Lower leg skin (tissue), 4 donors: ENCODE data around the gene ZNF213. TPM values are rescaled to one million over a fixed set of nuclear protein-coding genes. Genes with fewer than 3 reads are reported as not detected.
"Not testable (repeated sequence)": the region's sequence is repeated elsewhere in the genome, so short reads cannot be mapped to it uniquely, and the experiment has no call there.

ENCODE experiments used
- DNase-seq, 2 donors: peaks; one replicate each; pipeline ENCODE4 v3.0.0-alpha.2; 2019; ENCODE audit warnings: low spot score in 2 of 2
- H3K4me3 ChIP-seq: fragments of 200-600 bp; sonication (generic); 2 replicates; pipeline ENCODE4 v1.5.1; 2017; ENCODE audit warnings: mild to moderate bottlenecking, low read depth; ENCODE audit not compliant: poor library complexity, severe bottlenecking
- POLR2A ChIP-seq, 2 donors: fragments of 450-650 bp; IDR thresholded peaks; one replicate each; pipeline ENCODE4 v1.6.1; 2016 to 2017; ENCODE audit warnings: antibody characterized with exemption in 2 of 2, mild to moderate bottlenecking in 1 of 2, moderate library complexity in 1 of 2
- WGBS, 2 donors: methylation state at CpG; one replicate each; pipeline ENCODE4 v1.1.5; 2018; 5-methylcytosine and 5-hydroxymethylcytosine counted together
- intact Hi-C: fragments of 100-400 bp; cut with DNase I; formaldehyde crosslinking; loops from one replicate; pipeline ENCODE4 v1.15.0; 2023; ENCODE audit warnings: low total_unique reads
- total RNA-seq, 4 donors: library from RNA; depleted of rRNA; stranded (reverse); fragments of >200 nt; gene quantifications; one replicate each; pipeline ENCODE4 v1.1.0, GENCODE V29; 2016
- TF ChIP-seq, protein P1 (sequence below), 3 donors: fragments of 450-650 bp; IDR thresholded peaks; one replicate each; pipeline ENCODE4 v1.5.1; 2016; ENCODE audit warnings: antibody characterized with exemption in 3 of 3, mild to moderate bottlenecking in 3 of 3, moderate library complexity in 2 of 3

Gene ZNF213
- total RNA-seq, 4 donors from 2014 or later: 10.7 to 18.0 (median 14.6) TPM

DNA sequence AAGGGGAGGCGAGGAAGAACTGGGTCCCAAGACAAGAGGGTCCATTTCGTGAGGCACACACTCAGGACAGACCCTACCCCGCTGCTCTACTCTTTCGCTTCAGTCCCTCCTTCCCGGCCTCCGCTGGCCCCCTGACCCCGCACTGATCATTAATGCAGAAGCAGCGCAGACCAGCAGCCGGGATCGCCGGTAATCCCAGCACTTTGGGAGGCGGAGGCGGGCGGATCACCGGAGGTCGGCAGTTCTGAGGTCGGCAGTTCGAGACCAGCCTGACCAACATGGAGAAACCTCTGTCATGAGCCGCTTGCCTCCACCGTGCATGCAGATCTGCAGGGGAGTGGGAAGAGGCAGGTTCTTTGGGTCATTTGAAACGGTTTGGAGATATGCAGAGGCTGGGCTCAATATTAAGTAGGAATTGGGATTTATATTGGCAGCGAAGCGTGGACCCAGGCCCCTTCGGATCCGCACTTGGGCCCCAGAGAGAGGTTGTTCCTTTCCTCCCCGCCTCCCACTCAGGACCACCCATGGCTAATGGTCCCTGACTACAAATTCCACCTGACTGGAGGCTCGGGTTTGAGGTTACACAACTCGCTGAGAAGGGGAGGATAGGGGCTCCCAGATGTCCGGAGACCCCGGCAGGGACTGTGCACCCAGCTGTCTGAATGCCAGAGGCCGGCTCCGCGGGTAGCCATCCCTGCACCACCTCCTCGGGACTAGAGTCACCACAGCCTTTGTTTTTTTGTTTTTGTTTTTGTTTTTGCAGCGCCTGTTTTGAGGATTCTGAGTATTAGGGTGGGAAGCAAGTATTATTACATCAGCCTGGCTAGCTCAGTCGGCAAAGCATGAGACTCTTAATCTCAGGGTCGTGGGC lies 29.5 kb downstream of the ZNF213 start:
- intact Hi-C loops: no loop called here
- no peak for TF ChIP-seq POLR2A (IDR thresholded peaks at IDR 0.05)
- TF ChIP-seq, protein P1, sequence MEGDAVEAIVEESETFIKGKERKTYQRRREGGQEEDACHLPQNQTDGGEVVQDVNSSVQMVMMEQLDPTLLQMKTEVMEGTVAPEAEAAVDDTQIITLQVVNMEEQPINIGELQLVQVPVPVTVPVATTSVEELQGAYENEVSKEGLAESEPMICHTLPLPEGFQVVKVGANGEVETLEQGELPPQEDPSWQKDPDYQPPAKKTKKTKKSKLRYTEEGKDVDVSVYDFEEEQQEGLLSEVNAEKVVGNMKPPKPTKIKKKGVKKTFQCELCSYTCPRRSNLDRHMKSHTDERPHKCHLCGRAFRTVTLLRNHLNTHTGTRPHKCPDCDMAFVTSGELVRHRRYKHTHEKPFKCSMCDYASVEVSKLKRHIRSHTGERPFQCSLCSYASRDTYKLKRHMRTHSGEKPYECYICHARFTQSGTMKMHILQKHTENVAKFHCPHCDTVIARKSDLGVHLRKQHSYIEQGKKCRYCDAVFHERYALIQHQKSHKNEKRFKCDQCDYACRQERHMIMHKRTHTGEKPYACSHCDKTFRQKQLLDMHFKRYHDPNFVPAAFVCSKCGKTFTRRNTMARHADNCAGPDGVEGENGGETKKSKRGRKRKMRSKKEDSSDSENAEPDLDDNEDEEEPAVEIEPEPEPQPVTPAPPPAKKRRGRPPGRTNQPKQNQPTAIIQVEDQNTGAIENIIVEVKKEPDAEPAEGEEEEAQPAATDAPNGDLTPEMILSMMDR (IDR thresholded peaks at IDR 0.05): no peak
- WGBS, 2 donors: 85 to 86% methylated on average over 37 of the region's 37 CpGs
- DNase-seq: no peak
- H3K4me3 ChIP-seq: no peak overlapping the region

DNA sequence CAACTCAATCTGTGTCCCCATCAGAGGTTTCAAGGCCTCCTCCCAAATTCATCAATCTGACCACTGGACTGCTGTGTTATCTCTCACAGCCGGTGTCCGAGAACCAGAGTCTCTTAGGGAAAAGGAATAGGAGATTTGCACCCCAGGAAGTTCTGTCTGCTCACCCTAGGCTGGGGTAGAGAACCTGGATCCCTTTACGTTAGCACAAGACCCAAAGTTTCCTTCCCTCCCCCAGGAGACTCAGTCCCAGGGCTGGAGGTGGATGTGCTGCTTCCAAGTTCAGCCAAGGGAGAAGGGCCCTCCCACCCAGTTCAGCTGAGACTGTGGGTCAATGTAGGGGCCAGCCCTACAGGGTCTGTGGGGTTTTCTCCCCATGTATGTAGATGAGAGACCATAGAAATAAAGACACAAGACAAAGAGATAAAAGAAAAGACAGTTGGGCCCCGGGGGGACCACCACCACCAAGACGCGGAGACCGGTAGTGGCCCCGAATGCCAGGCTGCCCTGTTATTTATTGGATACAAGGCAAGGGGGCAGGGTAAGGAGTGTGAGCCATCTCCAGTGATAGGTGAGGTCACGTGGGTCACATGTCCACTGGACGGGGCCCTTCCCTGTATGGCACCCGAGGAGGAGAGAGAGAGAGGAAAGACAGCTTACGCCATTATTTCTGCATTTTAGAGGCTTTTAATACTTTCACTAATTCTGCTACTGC lies 30.4 kb downstream of the ZNF213 start:
- intact Hi-C loops: no loop called here

DNA sequence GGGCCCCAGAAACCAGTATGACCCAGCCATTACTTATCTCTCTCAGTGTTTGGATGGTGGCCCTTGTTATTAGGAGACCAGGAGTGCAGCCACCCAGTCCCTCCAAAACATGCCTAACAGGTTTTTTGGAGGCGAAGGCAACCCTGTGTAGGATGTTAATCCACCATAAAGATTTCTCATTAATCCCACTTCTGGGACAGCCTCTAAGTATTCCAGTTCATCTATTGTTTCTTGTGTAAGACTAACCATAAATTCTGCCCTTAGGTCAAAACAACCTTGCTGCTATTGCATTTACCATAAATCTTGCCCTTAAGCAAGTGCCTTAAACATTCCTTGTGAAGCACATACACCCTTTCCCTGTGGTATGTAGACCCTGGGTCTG lies 31.7 kb downstream of the ZNF213 start:
- DNase-seq: no peak
- intact Hi-C loops: no loop called here
- 11 to 17% methylated on average over 1 of the region's 1 CpG for WGBS, 2 donors
- H3K4me3 ChIP-seq: no peak overlapping the region
- TF ChIP-seq, protein P1 (IDR thresholded peaks at IDR 0.05): no peak
- TF ChIP-seq POLR2A (IDR thresholded peaks at IDR 0.05): no peak

More for the DNA sequence above, 30.4 kb downstream of the ZNF213 start:
- 91 to 95% methylated on average over 12 of the region's 12 CpGs for WGBS, 2 donors
- H3K4me3 ChIP-seq: no peak overlapping the region
- TF ChIP-seq, protein P1 (IDR thresholded peaks at IDR 0.05): no peak
- no peak for TF ChIP-seq POLR2A (IDR thresholded peaks at IDR 0.05)
- no peak for DNase-seq

DNA sequence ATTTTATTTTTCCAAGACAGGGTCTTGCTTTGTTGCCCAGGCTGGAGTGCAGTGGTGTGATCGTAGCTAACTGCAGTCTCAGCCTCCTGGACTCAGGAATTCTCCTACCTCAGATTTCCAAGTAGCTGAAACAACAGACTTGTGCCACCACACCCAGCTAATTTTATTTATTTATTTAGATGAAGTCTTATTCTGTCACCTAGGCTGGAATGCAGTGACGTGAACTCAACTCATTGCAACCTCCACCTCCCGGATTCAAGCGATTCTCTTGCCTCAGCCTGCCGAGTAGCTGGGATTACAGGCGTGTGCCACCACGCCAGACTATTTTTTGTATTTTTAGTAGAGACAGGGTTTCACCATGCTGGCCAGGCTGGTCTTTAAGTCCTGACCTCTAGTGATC lies 33.9 kb downstream of the ZNF213 start:
- H3K4me3 ChIP-seq, DNase-seq, intact Hi-C loops: not testable (repeated sequence)
- 63 to 64% methylated on average over 7 of the region's 7 CpGs for WGBS, 2 donors

DNA sequence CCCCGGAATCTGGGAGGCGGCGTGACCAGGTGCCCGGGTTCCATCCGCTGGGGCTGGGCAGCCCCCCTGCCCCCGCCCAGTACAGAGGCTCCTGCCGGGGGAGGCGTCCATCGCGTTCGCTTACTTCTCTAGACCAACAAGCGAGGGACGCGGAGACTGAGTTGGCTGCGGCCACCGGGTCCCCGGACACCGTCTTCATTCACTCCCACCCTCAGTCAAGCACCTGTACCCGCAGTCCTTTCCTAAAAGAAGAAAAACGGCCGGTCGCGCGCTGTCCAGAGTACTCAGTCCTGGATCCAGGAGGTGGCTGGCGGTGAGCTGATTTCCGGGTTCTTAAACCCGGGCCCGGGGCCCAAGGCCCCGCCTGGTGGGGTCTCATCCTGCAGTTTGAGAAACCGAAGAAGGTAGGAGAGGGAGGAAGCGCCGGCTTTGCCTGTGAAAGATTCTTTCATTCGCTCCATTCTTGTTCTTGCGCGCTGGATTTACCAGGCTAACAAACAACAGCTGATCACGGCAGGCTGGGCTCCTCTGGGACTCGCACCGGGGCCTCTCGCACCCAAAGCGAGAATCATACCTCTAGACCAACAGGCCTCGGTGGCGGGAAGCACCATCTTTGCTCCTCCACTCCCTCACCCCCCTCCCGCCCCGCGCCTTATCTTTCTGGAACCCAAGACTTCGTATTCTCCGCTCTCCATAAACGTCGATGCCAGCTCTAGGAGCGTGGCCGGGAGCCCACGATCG lies 35.8 kb downstream of the ZNF213 start:
- intact Hi-C loops: no loop called here

More for the DNA sequence above, 35.8 kb downstream of the ZNF213 start:
- TF ChIP-seq, protein P1 (IDR thresholded peaks at IDR 0.05): no peak
- TF ChIP-seq POLR2A (IDR thresholded peaks at IDR 0.05): no peak
- no peak overlapping the region for H3K4me3 ChIP-seq
- 2 to 3% methylated on average over 51 of the region's 53 CpGs for WGBS, 2 donors
- no peak for DNase-seq
